H1 (cell line): ENCODE measurements around the gene ANK3. TPM values are rescaled to one million over a fixed set of nuclear protein-coding genes. Genes with fewer than 3 reads are reported as not detected.

Experiments
- CTCF ChIA-PET: fragments of 300-600 bp; sonication (Branson Sonifier 250); formaldehyde crosslinking; loops from one replicate; lab custom pipeline; 2021; ENCODE audit not compliant: partially characterized antibody; lab: Charles Lee
- POLR2A ChIA-PET: fragments of 300-600 bp; sonication (Branson Sonifier 250); formaldehyde crosslinking; loops from one replicate; lab custom pipeline; 2021; ENCODE audit warnings: inconsistent platforms; ENCODE audit not compliant: partially characterized antibody; lab: Charles Lee
- DNase-seq, 2 experiments: peaks; one replicate each; pipeline versions ENCODE4 v3.0.0 to v3.0.0-alpha.2; 2010 to 2022; ENCODE audit warnings: low spot score in 2 of 2, low read depth in 1 of 2, mixed read lengths in 1 of 2
- FAIRE-seq: peaks from 2 replicates; lab custom pipeline; 2011; peaks lifted over from hg19 to GRCh38; lab: Jason Lieb, UNC
- H2AFZ ChIP-seq: 2 replicates; pipeline ENCODE4 v1.8.1; 2012; ENCODE audit warnings: low read length, inconsistent platforms
- H2AK5ac ChIP-seq: 2 replicates; pipeline ENCODE4 v1.6.1; 2013; ENCODE audit warnings: low read depth, low read length
- H2BK120ac ChIP-seq: replicated peaks from 2 replicates; pipeline ENCODE3; 2013; ENCODE audit warnings: low read depth, low read length, inconsistent platforms
- H2BK12ac ChIP-seq: 2 replicates; pipeline ENCODE4 v1.6.1; 2013; ENCODE audit warnings: low read depth, low read length
- H2BK15ac ChIP-seq: 2 replicates; pipeline ENCODE4 v1.6.1; 2013; ENCODE audit warnings: low read length
- H2BK20ac ChIP-seq: 2 replicates; pipeline ENCODE4 v1.6.1; 2013; ENCODE audit warnings: low read length
- H2BK5ac ChIP-seq: 2 replicates; pipeline ENCODE4 v1.6.1; 2013; ENCODE audit warnings: low read depth, low read length
- H3K14ac ChIP-seq: 2 replicates; pipeline ENCODE4 v1.6.1; 2013; ENCODE audit warnings: inconsistent platforms; ENCODE audit not compliant: insufficient read length
- H3K18ac ChIP-seq: 2 replicates; pipeline ENCODE4 v1.6.1; 2013; ENCODE audit warnings: low read length; ENCODE audit errors: extremely low read depth
- H3K23ac ChIP-seq: 2 replicates; pipeline ENCODE4 v1.6.1; 2013; ENCODE audit warnings: inconsistent platforms; ENCODE audit not compliant: insufficient read length
- H3K23me2 ChIP-seq: 2 replicates; pipeline ENCODE4 v1.6.1; 2013; ENCODE audit warnings: low read depth, low read length
- H3K27ac ChIP-seq: 2 replicates; pipeline ENCODE4 v1.6.1; 2011; ENCODE audit warnings: low read depth, low read length, inconsistent platforms
- H3K27me3 ChIP-seq, 4 experiments: replicated peaks in 1 of 4; 1 replicate in 1 of 4; 2 replicates in 3 of 4; pipeline versions ENCODE4 v1.6.1 to v1.8.1; 2011 to 2013; ENCODE audit warnings: low read length in 3 of 4, mild to moderate bottlenecking in 3 of 4, inconsistent platforms in 2 of 4, mixed read lengths in 2 of 4, moderate library complexity in 1 of 4; ENCODE audit not compliant: control insufficient read depth in 3 of 4, insufficient read depth in 3 of 4; ENCODE audit errors: extremely low read depth in 1 of 4
- H3K36me3 ChIP-seq, 4 experiments: 2 replicates each; pipeline versions ENCODE4 v1.6.1 to v1.8.1; 2011 to 2013; ENCODE audit warnings: mild to moderate bottlenecking in 4 of 4, low read length in 3 of 4, moderate library complexity in 2 of 4, control low read depth in 1 of 4, inconsistent platforms in 1 of 4; ENCODE audit not compliant: insufficient read depth in 4 of 4, control insufficient read depth in 2 of 4
- H3K4ac ChIP-seq: replicated peaks from 2 replicates; pipeline ENCODE3; 2013; ENCODE audit warnings: low read length, low read depth, mixed read lengths, inconsistent platforms; ENCODE audit not compliant: insufficient read length
- H3K4me1 ChIP-seq, 4 experiments: replicated peaks in 1 of 4; 1 replicate in 1 of 4; 2 replicates in 3 of 4; pipeline versions ENCODE4 v1.6.1 to v1.8.1; 2011 to 2013; ENCODE audit warnings: low read length in 3 of 4, inconsistent platforms in 2 of 4, mixed read lengths in 1 of 4; ENCODE audit not compliant: insufficient read depth in 4 of 4, control insufficient read depth in 3 of 4
- H3K4me2 ChIP-seq, 2 experiments: 2 replicates each; pipeline versions ENCODE4 v1.6.1 to v1.8.1; 2011 to 2013; ENCODE audit warnings: low read depth in 2 of 2, low read length in 2 of 2, control low read depth in 1 of 2, inconsistent platforms in 1 of 2, mild to moderate bottlenecking in 1 of 2; ENCODE audit not compliant: insufficient read depth in 1 of 2
- H3K4me3 ChIP-seq, 4 experiments: fragments of 200-600, 300-600 bp in 1 of 4; sonication (generic), shearing (Covaris generic), sonication (Bioruptor Twin) in 1 of 4; 2 replicates each; pipeline versions ENCODE4 v1.5.1 to v1.8.1; 2011 to 2016; ENCODE audit warnings: low read length in 4 of 4, low read depth in 3 of 4, control low read depth in 2 of 4, inconsistent platforms in 2 of 4, mild to moderate bottlenecking in 2 of 4, mixed read lengths in 1 of 4, moderate library complexity in 1 of 4; ENCODE audit not compliant: insufficient read depth in 2 of 4; ENCODE audit errors: extremely low read depth in 1 of 4
- H3K56ac ChIP-seq: replicated peaks from 2 replicates; pipeline ENCODE3; 2013; ENCODE audit warnings: low read depth, mild to moderate bottlenecking, mixed read lengths, low read length, inconsistent platforms; ENCODE audit not compliant: insufficient read length
- H3K79me1 ChIP-seq: 2 replicates; pipeline ENCODE4 v1.6.1; 2013; ENCODE audit warnings: low read depth, low read length, control low read depth
- H3K79me2 ChIP-seq, 2 experiments: 2 replicates each; pipeline versions ENCODE4 v1.6.1 to v1.8.1; 2012 to 2013; ENCODE audit warnings: low read length in 2 of 2, mild to moderate bottlenecking in 2 of 2, inconsistent platforms in 1 of 2; ENCODE audit not compliant: insufficient read depth in 2 of 2, control insufficient read depth in 1 of 2
- H3K9ac ChIP-seq, 4 experiments: replicated peaks in 1 of 4; 1 replicate in 1 of 4; 2 replicates in 3 of 4; pipeline versions ENCODE4 v1.6.1 to v1.8.1; 2011 to 2013; ENCODE audit warnings: low read depth in 3 of 4, low read length in 3 of 4, control low read depth in 2 of 4, mild to moderate bottlenecking in 2 of 4, moderate library complexity in 2 of 4, inconsistent platforms in 1 of 4; ENCODE audit errors: extremely low read depth in 1 of 4
- H3K9me3 ChIP-seq, 2 experiments: 2 replicates each; pipeline versions ENCODE4 v1.6.1 to v1.8.1; 2012 to 2013; ENCODE audit warnings: mild to moderate bottlenecking in 2 of 2, moderate library complexity in 2 of 2, control low read depth in 1 of 2, inconsistent platforms in 1 of 2, low read depth in 1 of 2, low read length in 1 of 2, mixed read lengths in 1 of 2; ENCODE audit not compliant: insufficient read depth in 2 of 2
- H4K20me1 ChIP-seq, 2 experiments: replicated peaks in 1 of 2; 2 replicates each; pipeline versions ENCODE3 to v1.8.1; 2011 to 2013; ENCODE audit warnings: inconsistent platforms in 2 of 2, low read length in 2 of 2, mild to moderate bottlenecking in 1 of 2; ENCODE audit not compliant: insufficient read depth in 2 of 2, control insufficient read depth in 1 of 2
- H4K5ac ChIP-seq: 2 replicates; pipeline ENCODE4 v1.6.1; 2013; ENCODE audit warnings: low read length, low read depth, mixed read lengths, inconsistent platforms; ENCODE audit not compliant: insufficient read length
- H4K8ac ChIP-seq: 2 replicates; pipeline ENCODE4 v1.8.0; 2013; ENCODE audit warnings: mild to moderate bottlenecking, moderate library complexity, low read length, inconsistent platforms; ENCODE audit not compliant: insufficient read depth; ENCODE audit errors: extremely low read depth
- H4K91ac ChIP-seq: replicated peaks from 2 replicates; pipeline ENCODE3; 2013; ENCODE audit warnings: low read length, mixed read lengths, inconsistent platforms; ENCODE audit not compliant: insufficient read length
- ASH2L ChIP-seq: fragments of 200-600, 300-600 bp; sonication (generic); IDR thresholded peaks from one replicate; pipeline ENCODE4 v1.7.1; 2017; ENCODE audit warnings: low read length
- CBX8 ChIP-seq: fragments of 300-800, 300-1000 bp; sonication (generic); IDR thresholded peaks from 2 replicates; pipeline ENCODE4 v1.7.1; 2016; ENCODE audit warnings: low read depth, low read length, borderline replicate concordance
- EZH2 ChIP-seq: fragments of 200-600 bp; sonication (generic); IDR thresholded peaks from 2 replicates; pipeline ENCODE4 v1.7.1; 2012; ENCODE audit warnings: low read depth, mild to moderate bottlenecking, moderate library complexity, low read length, inconsistent platforms; ENCODE audit not compliant: severe bottlenecking
- FOSL1 ChIP-seq: IDR thresholded peaks from 2 replicates; pipeline ENCODE4 v1.6.1; 2011; ENCODE audit warnings: mild to moderate bottlenecking, low read depth, low read length, moderate library complexity; ENCODE audit not compliant: insufficient read depth
- JUND ChIP-seq: IDR thresholded peaks from 2 replicates; pipeline ENCODE4 v1.6.1; 2011; ENCODE audit warnings: mild to moderate bottlenecking, improper control_type of control experiment, low read length
- PHF8 ChIP-seq: fragments of 200-600 bp; sonication (generic); conservative IDR thresholded peaks from 2 replicates; pipeline ENCODE4 v1.7.1; 2012; ENCODE audit warnings: low read depth, mild to moderate bottlenecking, inconsistent platforms, low read length, moderate library complexity
- SP2 ChIP-seq: IDR thresholded peaks from 2 replicates; pipeline ENCODE4 v1.6.1; 2012; ENCODE audit warnings: mild to moderate bottlenecking, low read length, inconsistent platforms
- TAF7 ChIP-seq: optimal IDR thresholded peaks from 2 replicates; pipeline ENCODE3; 2011; ENCODE audit warnings: low read depth, mild to moderate bottlenecking, inconsistent platforms, low read length, moderate library complexity, borderline replicate concordance
- YY1 ChIP-seq: IDR thresholded peaks from 2 replicates; pipeline ENCODE4 v1.6.1; 2011; ENCODE audit warnings: low read depth, mild to moderate bottlenecking, low read length
- WGBS, 2 experiments: shearing (Covaris generic) in 1 of 2; methylation state at CpG; one replicate each; pipeline versions ENCODE4 v1.1.6 to v1.1.7; 2013 to 2015; ENCODE audit warnings: low lambda C conversion rate in 2 of 2, mixed read lengths in 2 of 2, inconsistent platforms in 1 of 2, low coverage in 1 of 2, missing lambda C conversion rate in 1 of 2; ENCODE audit not compliant: insufficient replicate concordance in 2 of 2, insufficient coverage in 1 of 2, insufficient read length in 1 of 2; ENCODE audit errors: extremely low coverage in 1 of 2, missing lambda C conversion rate in 1 of 2; 5-methylcytosine and 5-hydroxymethylcytosine counted together
- polyA plus RNA-seq, 7 experiments: library from polyadenylated mRNA; depleted of rRNA in 3 of 7; stranded (reverse) in 5 of 7; unstranded in 2 of 7; fragments of >200 nt in 5 of 7; fragments of 200-250 nt in 2 of 7; gene quantifications; 1 replicate in 5 of 7; 2 replicates in 1 of 7; 4 replicates in 1 of 7; pipeline versions ENCODE4 v1.2.1 to v1.2.3, GENCODE V29; 2011 to 2013; ENCODE audit warnings: missing spikeins in 2 of 7, mixed read lengths in 2 of 7
- total RNA-seq: library from RNA; stranded (reverse); fragmentation: NEBNext Ultra II Directional; extraction: Animal tissue kit (Norgen Biotek cat#: 25700); gene quantifications from 2 replicates; pipeline ENCODE4 v1.2.1, GENCODE V29; 2021
- TF ChIP-seq, protein P1 (sequence below), 3 experiments: IDR thresholded peaks; 1 replicate in 2 of 3; 2 replicates in 1 of 3; pipeline versions ENCODE4 v1.5.1 to v1.6.1; 2011; ENCODE audit warnings: low read length in 3 of 3, mild to moderate bottlenecking in 3 of 3, inconsistent platforms in 2 of 3, low read depth in 1 of 3, moderate library complexity in 1 of 3; ENCODE audit not compliant: insufficient read depth in 1 of 3; ENCODE audit errors: control extremely low read depth in 1 of 3
- TF ChIP-seq, protein P2 (sequence below): IDR thresholded peaks from 2 replicates; pipeline ENCODE4 v1.6.1; 2011; ENCODE audit warnings: low read depth, mild to moderate bottlenecking, low read length; ENCODE audit not compliant: insufficient read depth

Gene ANK3
- total and polyA plus RNA-seq, 2 of the 8 experiments (the other 6 are each of a cell fraction or from before 2014, with no cell fraction given): 18.1 to 67.9 TPM

DNA sequence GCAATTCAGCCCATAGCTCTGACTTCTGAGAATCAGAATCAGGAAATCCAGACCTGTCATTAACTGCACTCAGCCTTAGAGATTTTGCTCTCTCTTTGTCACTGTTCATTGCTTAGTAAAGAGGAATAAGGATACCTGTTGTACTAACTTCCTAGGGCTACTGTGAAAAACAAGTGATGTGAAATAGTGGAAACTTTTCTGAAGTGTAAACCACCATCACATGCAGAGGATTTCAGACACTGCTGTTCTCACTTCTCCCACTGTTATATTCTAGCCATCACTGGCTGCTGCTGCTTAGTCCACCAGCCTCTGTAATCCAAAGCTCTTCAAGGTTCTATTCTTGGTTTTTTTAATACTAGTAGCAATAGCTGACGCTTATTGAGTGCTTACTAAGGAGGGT lies 353.7 kb downstream of the ANK3 start:
- CTCF ChIA-PET: interaction anchor here (0.6 to 2.4 kb wide), 8 partner anchors 15 to 403 kb away, joined by 3 to 8 read pairs (median 3); no protein-coding TSS in a partner anchor
- H3K9ac ChIP-seq: no peak overlapping the region
- H2BK20ac ChIP-seq: no peak overlapping the region
- no peak overlapping the region for H3K56ac ChIP-seq
- H2AK5ac ChIP-seq: no peak overlapping the region
- no peak overlapping the region for H3K4me2 ChIP-seq
- no peak overlapping the region for H3K14ac ChIP-seq
- DNase-seq: no peak
- no peak overlapping the region for H3K4me3 ChIP-seq
- TF ChIP-seq, protein P1, sequence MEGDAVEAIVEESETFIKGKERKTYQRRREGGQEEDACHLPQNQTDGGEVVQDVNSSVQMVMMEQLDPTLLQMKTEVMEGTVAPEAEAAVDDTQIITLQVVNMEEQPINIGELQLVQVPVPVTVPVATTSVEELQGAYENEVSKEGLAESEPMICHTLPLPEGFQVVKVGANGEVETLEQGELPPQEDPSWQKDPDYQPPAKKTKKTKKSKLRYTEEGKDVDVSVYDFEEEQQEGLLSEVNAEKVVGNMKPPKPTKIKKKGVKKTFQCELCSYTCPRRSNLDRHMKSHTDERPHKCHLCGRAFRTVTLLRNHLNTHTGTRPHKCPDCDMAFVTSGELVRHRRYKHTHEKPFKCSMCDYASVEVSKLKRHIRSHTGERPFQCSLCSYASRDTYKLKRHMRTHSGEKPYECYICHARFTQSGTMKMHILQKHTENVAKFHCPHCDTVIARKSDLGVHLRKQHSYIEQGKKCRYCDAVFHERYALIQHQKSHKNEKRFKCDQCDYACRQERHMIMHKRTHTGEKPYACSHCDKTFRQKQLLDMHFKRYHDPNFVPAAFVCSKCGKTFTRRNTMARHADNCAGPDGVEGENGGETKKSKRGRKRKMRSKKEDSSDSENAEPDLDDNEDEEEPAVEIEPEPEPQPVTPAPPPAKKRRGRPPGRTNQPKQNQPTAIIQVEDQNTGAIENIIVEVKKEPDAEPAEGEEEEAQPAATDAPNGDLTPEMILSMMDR (IDR thresholded peaks at IDR 0.05; ENCODE audit: control extremely low read depth in 1 of 3, insufficient read depth in 1 of 3, low read depth in 1 of 3, low read length in 3 of 3): no peak
- TF ChIP-seq ASH2L (no peak), EZH2 (no peak), PHF8 (no peak), CBX8 (no peak), YY1 (no peak), JUND (no peak), TAF7 (no peak), FOSL1 (no peak), SP2 (no peak)
- TF ChIP-seq, protein P2, sequence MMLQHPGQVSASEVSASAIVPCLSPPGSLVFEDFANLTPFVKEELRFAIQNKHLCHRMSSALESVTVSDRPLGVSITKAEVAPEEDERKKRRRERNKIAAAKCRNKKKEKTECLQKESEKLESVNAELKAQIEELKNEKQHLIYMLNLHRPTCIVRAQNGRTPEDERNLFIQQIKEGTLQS: no peak
- TF ChIP-seq, all 59 proteins: peak for 0
- no peak for FAIRE-seq
- no peak overlapping the region for H4K5ac ChIP-seq
- H3K23me2 ChIP-seq: no peaks in the 10 kb centered on the region
- WGBS, 2 experiments: 71% methylated on average over 1 of the region's 1 CpG; no CpG with 5 or more reads in 1 of the 2 experiments
- no peak overlapping the region for H2AFZ ChIP-seq
- no peak overlapping the region for H4K91ac ChIP-seq
- H3K27me3 ChIP-seq: no peaks in the 10 kb centered on the region
- H2BK5ac ChIP-seq: no peak overlapping the region
- H3K18ac ChIP-seq: no peak overlapping the region
- no peaks in the 10 kb centered on the region for H3K36me3 ChIP-seq
- H3K79me2 ChIP-seq: no peaks in the 10 kb centered on the region
- no peak overlapping the region for H4K8ac ChIP-seq
- H2BK120ac ChIP-seq: no peak overlapping the region
- H2BK15ac ChIP-seq: no peak overlapping the region
- H2BK12ac ChIP-seq: no peak overlapping the region
- POLR2A ChIA-PET: no interaction called here
- H4K20me1 ChIP-seq: no peaks in the 10 kb centered on the region
- H3K27ac ChIP-seq: no peak overlapping the region
- peaks cover 0 to 4% (median 0%) of the 10 kb centered on the region in 4 experiments; a peak in 1 of 7 replicates for H3K4me1 ChIP-seq
- H3K9me3 ChIP-seq: no peaks in the 10 kb centered on the region
- no peaks in the 10 kb centered on the region for H3K79me1 ChIP-seq
- no peak overlapping the region for H3K4ac ChIP-seq
- no peak overlapping the region for H3K23ac ChIP-seq
